ENCODE measurements around the gene ADAM23. TPM values are rescaled to one million over a fixed set of nuclear protein-coding genes. Genes with fewer than 3 reads are reported as not detected.

The ADAM23 gene
- polyA plus RNA-seq, 2 of the 4 experiments (the other 2 are of a cell fraction): 6.1 to 7.8 TPM

- WGBS (ENCODE audit: missing lambda C conversion rate): 57% methylated on average over 5 of the region's 5 CpGs
- Histone ChIP-seq H3K4me3 (no peak overlapping the region), H3K27ac (no peak overlapping the region), H3K9me3 (no peaks in the 10 kb centered on the region), H3K4me1 (no peaks in the 10 kb centered on the region), H3K4me2 (no peak overlapping the region)
- TF ChIP-seq EP300 (IDR thresholded peaks at IDR 0.05) (no peak), RCOR1 (IDR thresholded peaks at IDR 0.05; ENCODE audit: low read depth, low read length) (no peak), SMC3 (IDR thresholded peaks at IDR 0.05) (no peak), GATA3 (IDR thresholded peaks at IDR 0.05; ENCODE audit: borderline replicate concordance) (no peak), RNF2 (IDR thresholded peaks at IDR 0.05; ENCODE audit: borderline replicate concordance, low read depth) (no peak), HDAC2 (IDR thresholded peaks at IDR 0.05) (no peak), FOSB (CRISPR knock-in tag; IDR thresholded peaks at IDR 0.05) (no peak), ELK1 (IDR thresholded peaks at IDR 0.05; ENCODE audit: low read depth, low read length) (no peak), CEBPB (IDR thresholded peaks at IDR 0.05) (no peak), ZNF302 (CRISPR knock-in tag; IDR thresholded peaks at IDR 0.05) (no peak), REST (IDR thresholded peaks at IDR 0.05) (no peak), FOSL2 (IDR thresholded peaks at IDR 0.05) (no peak), FOSL2 (CRISPR knock-in tag; IDR thresholded peaks at IDR 0.05) (no peak), EHF (CRISPR knock-in tag; IDR thresholded peaks at IDR 0.05) (no peak), HES2 (IDR thresholded peaks at IDR 0.05) (no peak), HOXA7 (CRISPR knock-in tag; IDR thresholded peaks at IDR 0.05) (no peak), JUN (IDR thresholded peaks at IDR 0.05) (no peak), MAX (IDR thresholded peaks at IDR 0.05) (no peak), BCL3 (IDR thresholded peaks at IDR 0.05) (no peak), E2F6 (IDR thresholded peaks at IDR 0.05; ENCODE audit: borderline replicate concordance, low read depth) (no peak), CHD2 (IDR thresholded peaks at IDR 0.05; ENCODE audit: low read length, partially characterized antibody) (no peak)
- FAIRE-seq: no peak
- ATAC-seq: no peak
- no peak for DNase-seq (ENCODE audit: low read depth in 1 of 2, low spot score in 1 of 2)
- ChIA-PET CTCF (interaction anchor here (0.7 kb wide), 1 partner anchor 552 kb away, joined by 3 read pairs; no protein-coding TSS in a partner anchor), POLR2A (no interaction called here)
Measured at GRCh38 chr2:206456078-206456754, 12.9 kb downstream of the ADAM23 start.

Data from A549 (cell line).